GM20431 (cell line): ENCODE results near the gene CALML6.

Experiments
- in situ Hi-C: fragments of 300-500 bp; cut with MseI, MboI; formaldehyde crosslinking; loops from one replicate; pipeline ENCODE4 v1.15.0; 2020; ENCODE audit warnings: low sequenced_read_pairs; ENCODE audit not compliant: unreplicated experiment

Gene CALML6

DNA sequence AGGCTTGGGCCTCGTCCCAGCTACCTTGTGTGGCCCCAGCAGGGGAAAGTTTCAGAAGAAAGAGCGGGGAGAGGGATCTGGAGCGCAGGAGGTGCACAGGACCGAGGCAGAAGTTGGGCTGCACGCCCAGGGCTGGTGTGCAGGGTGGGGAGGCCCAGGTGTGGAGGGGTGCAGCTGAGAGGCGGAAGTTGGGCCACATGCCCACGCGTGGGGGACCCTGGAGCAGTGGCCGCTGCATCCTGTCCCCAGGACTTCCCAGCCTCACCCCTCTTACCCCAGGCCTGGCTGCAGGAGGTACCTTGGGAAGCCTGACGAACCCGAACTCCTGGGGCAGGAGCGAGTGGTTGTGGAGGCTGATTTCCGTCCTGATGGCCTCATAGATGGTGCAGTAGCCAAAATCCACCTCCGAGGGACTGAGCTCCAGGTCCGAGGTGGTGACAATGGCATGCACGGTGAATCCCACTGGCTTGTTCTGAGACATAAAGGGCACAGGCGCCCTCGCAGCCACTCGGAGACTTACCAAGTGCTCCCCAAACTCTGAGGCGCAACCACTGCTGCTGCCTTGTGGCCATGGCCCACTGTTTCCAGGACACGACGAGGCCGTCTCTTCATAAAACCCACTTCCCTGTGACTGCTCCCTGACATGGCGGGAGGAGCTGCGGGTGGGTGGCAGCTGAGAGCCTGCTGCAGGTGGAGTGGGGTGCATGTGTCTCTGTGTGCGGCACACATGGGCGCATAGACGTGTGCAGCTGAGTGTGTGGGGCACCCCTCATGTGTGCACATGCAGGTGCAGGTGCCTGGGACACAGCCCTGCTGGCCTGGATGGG lies 24.4 kb downstream of the CALML6 start:
- in situ Hi-C loops, result loop anchor here (25.0 kb wide), 1 partner anchor 423 kb away; no protein-coding TSS in a partner anchor

DNA sequence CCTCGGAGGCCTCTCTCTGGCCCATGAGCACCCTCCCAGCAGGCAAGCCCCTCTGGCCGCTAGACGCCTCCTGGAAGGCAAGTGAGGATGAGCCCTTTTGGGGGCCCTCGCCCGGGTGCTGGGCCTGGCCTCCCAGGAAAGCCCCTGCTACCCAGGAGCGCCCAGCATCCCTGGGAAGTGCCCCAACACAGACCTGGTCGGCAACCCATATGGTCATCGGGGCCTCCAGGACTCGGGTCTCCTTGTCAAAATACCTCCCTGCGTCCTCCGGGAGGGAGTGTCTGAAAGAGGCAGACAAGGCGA lies 25.0 kb downstream of the CALML6 start:
- in situ Hi-C loops, result loop anchor here (25.0 kb wide), 1 partner anchor 422 kb away; no protein-coding TSS in a partner anchor

DNA sequence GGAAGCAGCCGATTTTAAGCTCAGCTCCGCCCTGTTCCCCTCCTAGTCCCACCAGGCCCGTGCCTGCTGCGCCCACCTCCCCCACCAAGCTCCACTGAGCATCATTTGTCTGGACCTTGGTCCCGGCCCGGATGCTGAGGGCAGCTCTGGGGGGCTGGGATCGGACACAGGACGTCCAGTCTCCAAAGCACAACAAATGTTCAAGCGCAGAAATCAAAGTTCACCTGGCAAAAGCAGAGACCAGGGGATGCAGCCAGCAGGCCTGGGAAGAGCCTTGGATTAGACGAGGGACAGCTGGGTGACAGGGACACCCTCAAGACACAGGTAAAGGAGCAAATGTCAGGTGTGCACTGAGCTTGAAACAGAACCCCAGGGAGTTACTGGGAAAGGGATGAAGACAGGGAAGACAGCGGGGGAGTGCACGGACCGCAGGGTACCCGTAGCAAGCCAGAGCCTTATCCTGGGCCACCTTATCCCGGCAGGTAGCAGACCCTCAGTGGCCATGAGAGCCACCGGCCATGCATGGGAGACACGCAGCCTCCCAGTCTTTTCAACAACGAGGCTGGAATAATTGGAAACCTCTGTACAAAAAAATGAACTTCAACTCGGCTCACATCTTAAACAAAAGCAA lies 26.3 kb downstream of the CALML6 start:
- in situ Hi-C loops, result loop anchor here (25.0 kb wide), 1 partner anchor 421 kb away; no protein-coding TSS in a partner anchor

DNA sequence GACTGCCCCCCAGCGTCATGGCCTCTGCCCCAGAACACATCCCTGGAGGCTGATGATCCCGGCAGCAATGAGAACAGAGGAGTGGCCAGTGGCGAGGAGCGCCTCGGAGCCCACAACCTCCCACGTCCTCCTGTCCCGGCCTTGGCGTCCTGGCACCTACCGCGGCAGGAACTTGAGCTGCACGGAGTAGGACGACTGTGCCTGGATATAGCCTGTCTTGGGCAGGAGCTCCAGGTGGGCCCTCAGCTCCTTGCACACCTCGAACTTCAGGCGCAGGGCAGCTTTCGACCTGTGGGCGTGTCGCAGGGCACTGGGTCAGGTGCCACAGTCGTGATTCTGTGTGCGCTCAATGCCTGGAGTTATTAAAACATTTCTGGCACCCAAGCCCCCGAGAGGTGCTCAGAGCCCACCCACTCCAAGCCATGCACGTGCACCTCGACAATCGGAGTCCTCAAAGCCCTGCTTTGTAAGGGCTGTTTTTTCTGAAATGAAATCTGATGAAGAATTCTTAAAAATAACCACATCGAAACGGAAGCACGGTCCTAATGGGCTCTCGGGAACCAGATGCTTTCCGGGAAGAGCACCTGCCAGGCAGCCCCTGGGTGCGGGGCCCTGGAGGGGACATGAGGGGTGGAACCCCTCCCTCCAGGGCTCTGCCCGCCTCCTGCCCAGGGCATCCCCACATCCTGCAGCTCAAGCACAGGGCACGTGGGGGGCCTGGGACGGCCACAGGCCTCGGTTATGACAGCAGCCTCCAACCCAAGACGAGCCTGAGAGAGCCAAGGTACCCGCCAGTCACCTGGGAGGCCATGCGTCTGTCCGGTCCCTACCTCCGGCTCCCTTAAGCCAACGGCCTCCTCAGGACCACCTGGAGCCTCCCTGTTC lies 27.1 kb downstream of the CALML6 start:
- in situ Hi-C loops, result loop anchor here (25.0 kb wide), 1 partner anchor 420 kb away; no protein-coding TSS in a partner anchor

DNA sequence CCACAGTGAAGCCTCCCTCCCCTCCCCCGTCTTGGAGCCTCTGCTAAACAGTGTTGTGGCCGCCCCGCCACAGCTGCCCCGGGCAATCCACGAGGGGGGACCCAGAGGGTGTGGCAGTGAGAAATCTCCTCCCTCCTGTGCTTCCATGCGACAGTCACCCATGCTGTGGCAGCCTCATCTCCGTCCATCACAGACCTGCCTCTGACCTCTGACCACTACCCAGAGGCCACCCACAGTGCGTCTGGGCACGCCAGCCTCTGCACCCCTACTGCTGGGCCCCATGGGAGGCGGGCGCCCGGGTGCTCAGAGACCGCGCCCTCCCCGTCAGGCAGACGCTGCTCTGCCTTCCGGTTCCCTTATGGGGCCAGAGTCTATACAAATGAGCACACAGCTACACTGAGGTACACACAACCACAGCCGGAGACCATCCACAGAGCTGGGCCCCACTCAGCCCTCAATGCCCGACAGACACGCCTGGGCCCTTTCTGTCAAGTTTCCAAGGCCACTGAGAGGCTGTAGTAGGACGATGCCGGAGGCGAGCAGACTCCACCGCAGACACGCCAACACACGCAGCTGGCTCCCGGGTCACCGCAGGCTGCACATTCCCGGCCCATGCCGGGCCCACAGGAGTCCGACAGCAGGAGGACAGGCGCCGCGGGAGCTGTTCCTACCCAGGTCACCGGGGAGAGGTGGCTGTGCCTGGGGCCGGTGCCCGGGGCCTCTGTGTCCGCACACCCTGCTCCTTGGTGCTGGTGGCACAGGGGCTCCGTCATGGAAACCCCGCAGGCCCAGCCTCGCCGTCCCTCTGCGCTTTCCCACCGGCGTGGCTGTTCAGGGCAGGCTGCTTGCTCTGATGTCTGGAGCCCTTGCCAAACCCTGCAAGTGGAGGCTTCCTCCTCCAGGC lies 27.9 kb downstream of the CALML6 start:
- in situ Hi-C loops, result loop anchor here (25.0 kb wide), 1 partner anchor 419 kb away; no protein-coding TSS in a partner anchor

DNA sequence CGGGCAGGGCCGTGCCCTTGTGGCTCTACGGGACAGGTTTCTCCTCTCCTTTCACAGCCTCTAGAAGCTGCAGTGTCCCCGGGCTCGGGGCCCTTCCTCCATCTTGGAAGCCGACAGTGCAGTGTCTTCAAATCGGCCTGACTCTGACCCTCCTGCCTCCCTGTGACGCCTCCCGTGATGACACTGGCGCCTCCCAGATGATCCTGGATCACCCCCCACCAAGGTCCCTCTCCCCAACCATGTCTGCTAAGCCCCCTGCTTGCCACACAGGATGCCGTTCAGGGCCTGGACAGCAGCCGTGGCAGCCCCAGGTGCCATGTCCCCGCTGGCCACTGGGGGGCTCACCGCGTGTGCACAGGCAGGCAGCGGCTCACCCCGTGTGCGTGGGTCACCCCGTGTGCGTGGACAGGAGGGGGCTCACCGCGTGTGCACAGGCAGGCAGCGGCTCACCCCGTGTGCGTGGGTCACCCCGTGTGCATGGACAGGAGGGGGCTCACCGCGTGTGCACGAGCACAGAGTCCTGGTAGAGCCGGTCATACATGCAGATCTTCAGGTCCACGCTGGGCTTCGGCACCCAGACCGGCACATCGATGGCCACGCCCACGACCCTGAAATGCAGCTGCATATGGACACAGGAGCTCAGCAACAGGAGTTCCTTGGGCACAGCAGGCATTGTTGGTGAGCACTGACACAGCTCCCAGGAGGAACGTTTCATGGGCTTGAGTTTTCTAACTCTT lies 28.9 kb downstream of the CALML6 start:
- in situ Hi-C loops, result loop anchor here (25.0 kb wide), 1 partner anchor 418 kb away; no protein-coding TSS in a partner anchor

DNA sequence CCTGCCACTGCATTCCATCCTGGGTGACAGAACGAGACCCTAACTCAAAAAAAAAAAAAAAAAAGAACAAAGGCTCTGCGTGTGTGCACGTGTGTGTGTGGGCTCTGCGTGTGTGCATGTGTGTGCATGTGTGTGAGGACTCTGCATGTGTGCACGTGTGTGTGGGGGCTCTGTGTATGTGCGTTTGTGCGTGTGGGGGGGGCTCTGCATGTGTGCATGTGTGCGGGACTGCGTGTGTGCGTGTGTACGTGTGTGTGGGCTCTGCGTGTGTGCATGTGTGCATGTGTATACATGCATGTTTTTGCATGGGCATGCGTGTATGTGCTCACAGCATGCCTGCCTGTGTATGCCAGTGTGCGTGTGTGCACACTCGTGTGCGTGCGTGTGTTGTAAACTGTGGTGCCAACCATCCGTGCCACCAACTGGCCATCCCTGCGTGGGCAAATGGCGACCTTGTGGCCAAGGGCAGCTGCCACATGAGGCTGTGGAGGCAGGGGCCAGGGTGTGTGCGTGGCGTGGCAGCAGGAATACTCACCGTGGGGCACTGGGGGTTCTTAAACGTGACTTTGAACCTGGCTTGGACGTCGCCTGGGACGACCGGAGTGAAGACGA lies 30.8 kb downstream of the CALML6 start:
- in situ Hi-C loops, result loop anchor here (25.0 kb wide), 1 partner anchor 416 kb away; no protein-coding TSS in a partner anchor

DNA sequence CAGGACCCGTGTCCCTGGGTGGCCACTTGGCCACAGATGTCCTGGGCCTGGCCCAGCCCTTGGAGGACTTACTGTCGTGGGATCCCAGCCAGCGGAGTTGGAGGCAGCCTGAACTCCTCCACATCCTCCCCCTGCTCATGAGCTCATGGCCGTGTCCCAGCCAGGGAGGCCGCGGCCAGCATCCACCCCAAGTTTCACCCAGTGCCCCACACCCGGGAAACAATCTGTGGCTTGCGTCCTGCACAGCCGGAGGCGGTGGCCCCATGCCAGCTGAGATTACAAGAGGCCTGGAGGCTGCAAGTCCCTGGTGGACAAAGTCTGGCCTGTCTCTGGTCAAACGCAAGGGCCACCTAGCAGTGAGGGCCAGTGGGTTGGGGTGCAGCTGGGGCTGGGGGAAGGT lies 31.5 kb downstream of the CALML6 start:
- in situ Hi-C loops, result loop anchor here (25.0 kb wide), 1 partner anchor 416 kb away; no protein-coding TSS in a partner anchor

DNA sequence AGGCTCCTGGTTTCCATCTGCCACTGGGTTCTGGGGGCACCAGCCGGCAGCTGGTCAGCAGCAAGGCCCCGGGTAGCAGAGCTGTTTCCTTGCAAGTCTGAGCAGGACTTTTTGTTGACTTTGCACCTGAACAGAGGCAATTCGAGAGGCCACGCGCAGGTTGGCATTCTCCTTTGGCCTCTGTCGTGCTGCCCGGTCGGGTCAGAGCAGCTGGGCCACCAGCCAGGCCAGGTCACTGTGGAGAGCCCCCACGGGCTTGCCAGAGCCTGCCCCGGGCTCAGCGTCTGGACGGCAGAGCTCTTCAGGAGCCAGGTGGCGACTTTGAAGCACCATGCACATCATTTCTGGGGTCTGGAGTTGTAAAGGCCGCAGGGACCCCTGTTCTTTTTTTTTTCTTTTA lies 32.4 kb downstream of the CALML6 start:
- in situ Hi-C loops, result loop anchor here (25.0 kb wide), 1 partner anchor 415 kb away; no protein-coding TSS in a partner anchor

DNA sequence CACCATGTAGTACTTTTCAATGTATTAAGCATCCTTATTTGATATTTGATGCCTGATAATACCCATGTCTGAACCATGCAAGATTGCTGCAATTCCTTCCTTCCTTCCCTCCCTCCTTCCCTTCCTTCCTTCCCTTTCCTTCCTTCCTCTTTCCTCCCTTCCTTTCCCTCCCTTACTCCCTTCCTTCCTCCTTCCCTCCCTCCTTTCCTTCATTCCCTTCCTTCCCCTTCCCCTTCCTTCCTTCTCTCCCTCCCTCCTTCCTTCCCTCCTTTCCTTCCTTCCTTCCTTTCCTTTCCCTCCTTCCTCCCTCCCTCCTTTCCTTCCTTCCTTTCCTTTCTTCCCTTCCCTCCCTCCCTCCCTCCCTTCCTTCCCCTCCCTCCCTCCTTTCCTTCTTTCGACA lies 33.7 kb downstream of the CALML6 start:
- in situ Hi-C loops, result loop anchor here (25.0 kb wide), 1 partner anchor 414 kb away; no protein-coding TSS in a partner anchor

DNA sequence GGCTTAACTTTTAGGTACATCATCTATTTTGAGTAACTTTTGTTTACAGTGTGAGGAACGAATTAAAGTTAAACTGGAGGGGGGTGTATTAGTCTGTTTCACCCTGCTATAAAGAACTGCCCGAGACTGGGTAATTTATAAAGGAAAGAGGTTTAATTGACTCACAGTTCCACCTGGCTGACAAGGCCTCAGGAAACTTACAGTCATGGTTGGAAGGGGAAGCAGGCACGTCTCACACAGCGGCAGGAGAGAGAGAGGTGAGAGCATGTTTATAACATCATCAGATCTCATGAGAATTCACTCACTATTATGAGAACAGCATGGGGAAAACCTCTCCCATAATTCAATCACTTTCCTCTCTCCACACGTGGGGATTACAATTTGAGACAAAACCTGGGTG lies 35.9 kb downstream of the CALML6 start:
- in situ Hi-C loops, result no loop called here

DNA sequence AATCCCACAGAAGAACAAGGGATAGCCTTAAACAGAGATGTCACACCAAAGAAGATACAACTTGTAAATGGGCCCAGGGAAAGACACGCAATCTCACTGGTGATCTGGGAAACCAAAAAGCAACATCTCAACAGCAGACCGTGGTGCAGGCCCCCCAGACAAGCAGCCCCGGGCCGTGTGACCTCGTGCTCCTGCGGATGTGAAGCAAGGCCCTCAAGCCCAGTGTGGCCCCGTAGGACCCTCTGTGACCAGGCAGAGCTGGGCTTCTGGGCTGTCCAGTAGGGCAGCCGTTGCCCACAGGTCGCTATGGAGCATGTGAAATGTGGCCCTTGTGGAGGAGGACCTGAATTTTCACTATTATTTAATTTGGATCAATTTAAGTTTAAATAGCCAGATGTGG lies 39.0 kb downstream of the CALML6 start:
- in situ Hi-C loops, result no loop called here

DNA sequence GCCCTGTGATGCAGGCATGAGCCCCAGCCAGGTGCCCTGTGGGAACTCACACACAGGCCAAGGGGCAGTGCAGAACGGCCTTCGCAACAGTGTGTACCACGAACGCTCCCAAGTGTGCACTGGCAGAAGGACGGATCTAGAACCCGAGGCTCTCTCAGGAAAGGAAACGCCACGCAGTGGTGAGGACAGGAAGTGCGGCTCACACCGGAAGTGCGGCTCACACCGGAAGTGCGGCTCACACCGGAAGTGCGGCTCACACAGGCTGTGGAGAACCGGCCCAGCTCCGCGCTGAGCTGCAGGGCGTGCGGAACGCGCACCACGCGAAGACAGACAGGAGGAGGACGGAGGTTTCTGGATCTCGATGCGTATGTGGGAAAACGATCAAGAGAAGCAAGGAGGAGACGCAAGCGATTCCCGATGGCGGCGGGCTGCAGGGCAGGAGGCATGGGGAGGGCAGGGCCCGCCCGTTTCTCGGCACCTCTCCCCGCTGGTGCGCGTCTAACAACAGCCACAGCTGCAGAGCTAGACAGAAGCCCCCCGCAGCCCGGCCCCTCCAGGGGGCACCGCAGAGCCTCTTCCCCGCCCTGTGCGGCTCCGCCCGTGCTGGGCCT lies 39.9 kb downstream of the CALML6 start:
- in situ Hi-C loops, result no loop called here

DNA sequence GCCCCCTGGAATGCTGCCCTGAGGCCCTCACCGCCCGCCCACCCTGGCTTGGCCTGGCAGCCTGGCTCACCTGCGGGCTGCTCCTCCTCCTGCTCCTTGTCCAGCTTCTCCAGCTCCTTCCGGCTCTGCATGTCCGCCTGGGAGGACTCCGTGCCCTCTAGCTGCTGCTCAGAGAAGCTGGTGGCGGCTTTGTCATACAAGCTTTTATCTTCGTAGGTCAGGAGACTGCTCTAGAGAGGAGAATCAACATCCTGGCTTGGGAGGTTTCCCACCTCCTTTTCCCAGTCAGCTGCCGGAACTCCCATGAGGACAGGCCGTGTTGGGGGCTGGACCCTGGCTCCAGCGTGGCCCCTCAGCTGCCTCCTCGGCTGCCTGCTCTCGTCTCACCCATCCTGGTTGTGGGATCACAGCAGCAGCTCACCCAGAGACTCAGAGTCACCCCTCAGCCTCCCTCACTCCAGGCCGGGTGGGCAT lies 40.6 kb downstream of the CALML6 start:
- in situ Hi-C loops, result no loop called here

DNA sequence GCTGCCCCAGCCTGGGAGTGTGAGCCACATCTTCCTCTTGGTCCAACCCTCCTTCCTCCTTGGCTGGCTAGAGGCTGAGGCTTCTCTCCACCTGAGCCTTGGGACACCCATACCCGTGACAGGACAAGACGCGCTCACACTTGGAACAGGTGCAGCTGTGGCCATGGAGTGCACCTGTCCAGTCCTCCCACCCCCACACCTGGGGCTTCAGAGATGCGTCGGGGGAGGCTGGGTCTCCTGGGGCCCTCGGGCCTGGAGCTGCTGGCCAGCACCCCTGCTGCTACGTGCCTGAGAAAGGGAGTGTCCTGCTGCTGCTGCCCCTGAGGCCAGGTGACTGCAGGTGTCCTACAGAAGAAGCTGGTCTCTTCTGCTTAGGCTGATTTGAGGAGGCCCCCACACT lies 41.0 kb downstream of the CALML6 start:
- in situ Hi-C loops, result no loop called here

DNA sequence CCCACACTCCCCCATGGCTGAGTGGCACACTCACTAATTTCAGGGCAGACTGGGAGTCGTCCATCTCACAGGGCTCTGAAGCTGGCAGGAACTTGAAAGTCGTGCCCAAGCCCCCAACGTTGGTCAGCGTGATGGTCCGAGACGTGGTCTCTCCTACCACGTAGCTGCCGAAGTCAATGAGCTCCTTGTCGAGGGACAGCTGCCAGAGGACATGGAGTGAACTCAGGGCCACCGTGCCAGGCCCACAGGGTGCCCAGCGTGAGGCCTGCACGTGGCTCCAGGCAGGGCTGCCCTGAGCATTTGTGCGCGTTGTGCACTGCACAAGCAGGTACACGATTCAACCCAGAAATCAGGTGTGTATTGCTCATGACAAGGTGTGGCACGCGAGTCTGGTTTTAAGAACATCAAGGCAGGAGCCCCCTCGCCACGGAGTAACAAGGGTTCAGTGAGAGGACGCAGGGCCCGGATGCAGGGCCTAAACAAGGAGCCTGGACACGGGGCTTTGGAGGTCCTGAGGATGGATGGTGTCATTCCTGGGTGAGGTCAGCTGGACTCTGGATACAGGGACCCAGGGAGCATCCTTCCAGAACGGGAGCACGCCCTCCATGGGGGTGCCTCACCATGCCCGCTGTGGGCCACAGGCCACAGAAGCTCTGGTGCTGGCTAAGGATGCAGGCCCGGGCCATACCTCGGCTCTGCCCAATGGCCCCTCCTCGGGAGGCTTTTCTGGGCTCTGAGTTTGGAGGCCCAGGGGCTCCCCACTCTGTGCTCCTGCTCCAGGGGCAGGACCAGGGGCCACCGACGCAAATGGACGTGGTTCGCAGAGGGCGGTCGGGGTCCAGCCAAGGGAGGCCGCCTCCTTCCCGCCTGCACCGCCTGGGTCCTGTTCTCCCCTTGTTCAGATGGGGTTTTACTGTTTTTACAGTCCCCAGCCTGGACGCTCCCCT lies 41.8 kb downstream of the CALML6 start:
- in situ Hi-C loops, result no loop called here
